Measurements from ENCODE around the gene ELMO3.

Gene ELMO3

DNA sequence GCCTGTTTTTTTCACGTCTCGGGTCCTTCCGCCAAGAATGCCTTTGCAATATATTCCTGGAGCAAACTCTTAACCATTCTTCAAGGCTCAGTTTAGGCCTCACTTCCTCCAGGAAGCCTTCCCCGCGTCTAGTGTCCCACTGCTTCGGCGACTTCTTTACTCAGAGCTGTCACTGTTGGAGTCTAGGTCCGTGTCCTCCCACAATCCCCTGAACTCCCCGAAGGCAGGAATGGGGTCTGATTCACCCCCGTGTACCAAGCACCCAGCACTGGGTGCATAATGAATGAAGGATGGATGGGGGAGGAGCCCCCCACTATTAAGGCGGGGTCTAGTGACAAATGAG, 15.7 kb upstream of the ELMO3 start:
- no peak for DNase-seq

DNA sequence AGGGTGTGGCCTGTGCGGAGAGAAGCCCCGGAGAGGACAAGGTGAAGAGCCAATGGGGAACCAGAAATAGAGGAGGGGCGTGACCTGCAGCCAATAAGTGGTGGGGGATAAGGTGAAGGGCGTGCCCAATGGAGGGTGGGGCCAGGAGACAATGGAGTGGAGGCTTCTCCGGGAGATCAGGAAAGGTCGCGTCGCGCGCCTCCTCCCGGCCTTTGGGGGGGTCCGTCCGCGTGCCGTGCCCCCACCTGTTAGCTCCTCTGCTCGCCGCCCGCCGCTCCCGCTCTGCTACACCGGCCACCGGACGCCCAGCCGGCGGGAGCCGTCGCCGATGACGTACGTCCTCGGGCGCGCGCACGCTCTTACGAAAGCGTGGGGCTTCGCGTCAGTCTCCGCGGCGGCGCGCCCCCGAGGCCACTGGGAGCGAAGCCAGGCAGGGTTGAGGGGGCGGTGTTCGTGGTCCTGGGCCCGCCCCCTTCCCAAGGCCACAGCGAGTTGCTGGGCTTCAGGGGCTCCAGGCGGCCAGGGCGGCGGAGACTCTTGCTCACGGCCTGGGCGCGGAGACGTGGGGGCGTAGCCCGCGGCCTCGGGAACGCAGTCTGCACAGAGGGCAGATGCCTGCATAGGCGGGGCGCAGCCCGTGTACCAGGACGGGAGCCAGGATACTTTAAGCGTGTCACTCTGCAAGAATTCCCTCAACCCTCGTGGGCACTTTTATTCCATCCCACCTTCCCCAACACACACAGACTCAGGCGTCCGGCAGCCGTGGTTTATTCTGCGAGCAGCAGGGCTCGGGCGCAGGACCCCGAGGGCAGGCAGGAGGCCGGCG, 15.1 kb upstream of the ELMO3 start, which contains the start of gene MATCAP1:
Gene MATCAP1 (minus strand): TSS at position 337 of the 826 bp plus-strand sequence. CDS start 3,353 bp downstream, outside the sequence.
- DNase-seq = peak; percentile 100

DNA sequence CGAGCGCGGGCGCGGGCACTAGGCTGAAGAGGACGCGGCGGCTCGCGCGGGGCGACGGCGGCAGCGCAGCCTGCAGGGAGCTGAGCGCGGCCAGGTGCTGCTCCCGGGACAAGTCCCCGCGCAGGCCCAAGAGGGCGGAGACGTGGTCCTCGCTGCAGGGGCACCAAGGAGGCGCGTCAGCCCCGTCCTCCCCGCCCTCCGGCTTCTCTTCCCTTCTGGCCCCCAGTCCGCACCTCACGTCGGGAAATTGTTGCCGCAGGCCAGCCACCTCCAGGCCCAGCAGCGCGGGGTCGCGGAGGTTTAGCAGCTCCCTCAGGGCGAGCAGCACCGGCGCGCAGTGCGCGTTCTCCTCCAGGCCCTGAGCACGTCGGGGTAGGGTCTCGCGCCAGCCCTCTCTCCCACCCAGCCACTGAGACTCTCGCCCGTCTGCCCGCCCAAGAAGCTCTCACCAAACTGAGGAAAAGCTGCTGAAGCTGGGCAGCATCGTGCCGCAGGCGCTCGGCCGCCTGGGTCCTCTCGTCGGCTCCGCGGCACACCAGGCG, 14.4 kb upstream of the ELMO3 start:
- peak; percentile 35 for DNase-seq

DNA sequence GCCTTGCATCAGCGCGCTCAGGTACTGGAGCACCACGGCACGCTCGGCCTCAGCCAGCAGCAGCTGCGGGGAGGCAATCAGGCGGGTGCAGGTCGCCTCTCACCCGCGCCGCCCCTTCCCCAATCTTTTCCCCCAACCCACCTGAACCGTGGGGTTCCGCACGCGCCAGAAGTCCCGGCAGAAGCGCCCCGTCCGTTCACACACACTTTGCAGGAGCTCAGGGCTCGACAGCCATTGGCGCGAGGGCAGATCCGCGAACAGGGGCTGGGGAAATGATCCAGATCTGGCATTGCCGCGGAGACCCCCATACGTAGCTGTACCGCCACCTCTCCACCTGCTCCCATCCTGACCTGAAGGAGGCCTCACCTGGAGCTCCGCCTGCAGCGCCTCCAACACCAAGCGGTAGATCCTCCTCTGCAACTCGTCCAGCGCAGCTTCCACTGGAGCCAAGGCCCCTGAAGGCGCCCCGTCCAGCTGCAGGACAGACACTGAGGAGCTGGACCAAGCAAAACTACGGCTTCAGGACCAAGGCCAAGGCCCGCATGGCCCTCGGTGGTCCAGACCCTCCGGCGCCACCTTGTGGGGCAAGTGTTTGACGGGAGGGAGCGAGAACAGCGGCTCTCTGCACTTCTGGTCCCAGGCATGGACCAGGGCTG, 13.8 kb upstream of the ELMO3 start:
- peak; percentile 89 for DNase-seq

DNA sequence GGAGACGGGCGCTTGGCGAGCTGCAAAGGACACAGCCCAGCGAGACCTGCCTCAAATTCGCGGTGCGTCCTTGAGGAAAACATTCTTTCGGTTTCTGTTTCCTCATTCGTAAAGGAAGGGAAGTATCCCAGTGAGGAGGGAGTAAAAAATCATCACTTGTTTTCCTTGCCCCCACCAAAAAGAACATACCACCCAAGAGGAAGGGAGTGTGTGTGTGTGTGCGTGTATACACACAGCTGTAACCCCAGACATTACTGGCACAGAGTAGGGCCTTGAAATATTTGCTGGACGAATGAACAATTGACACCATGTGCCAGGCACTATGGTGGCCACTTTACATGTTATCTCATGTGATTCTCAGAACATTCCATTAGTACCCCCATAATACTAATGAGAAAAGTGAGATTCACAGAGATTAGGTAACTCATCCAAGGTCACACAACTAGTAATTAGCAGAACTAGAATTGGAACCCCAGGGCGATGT, 13.2 kb upstream of the ELMO3 start:
- DNase-seq = no peak

DNA sequence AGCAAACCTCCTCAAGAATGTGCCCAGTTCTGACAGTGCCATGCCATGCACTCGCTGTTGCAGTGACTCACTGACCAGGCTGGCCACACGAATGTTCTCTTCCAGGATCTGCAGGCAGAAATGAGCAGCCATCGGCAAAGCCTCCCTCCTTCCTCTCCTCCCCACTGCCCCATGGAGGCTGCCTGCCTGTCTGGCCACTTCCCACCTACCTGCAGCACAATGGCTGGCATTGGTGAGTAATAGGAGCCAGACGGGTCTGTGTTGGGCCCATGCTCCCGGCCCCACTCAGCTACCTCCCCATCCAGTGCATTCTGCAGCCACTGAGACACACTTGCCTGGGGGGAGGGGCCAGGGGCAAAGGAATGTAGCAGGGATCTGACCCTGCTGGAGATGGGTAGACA, 12.4 kb upstream of the ELMO3 start:
- DNase-seq = no peak

GRCh38 chr16:67187175-67187890, 11.6 kb upstream of the ELMO3 start:
- no peak for DNase-seq

DNA sequence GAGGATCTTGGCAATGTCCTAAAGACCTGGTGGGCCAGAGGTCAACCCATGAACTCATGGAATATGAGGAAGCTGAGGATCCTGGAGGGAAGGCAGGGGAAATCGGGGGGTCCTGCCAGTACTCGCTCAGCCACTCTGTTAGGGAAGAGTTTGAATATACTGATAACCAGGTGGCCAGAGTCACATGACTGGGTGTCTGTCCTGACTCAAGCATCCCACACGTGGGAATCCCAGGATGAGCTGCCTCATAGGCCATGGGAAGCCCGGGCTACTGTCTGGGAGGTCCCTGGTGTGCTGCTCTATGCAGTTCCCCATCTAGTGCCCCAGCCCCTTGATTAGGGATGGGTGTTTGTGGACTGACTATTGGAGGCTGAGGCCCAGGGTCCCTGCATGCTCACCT, 10.6 kb upstream of the ELMO3 start:
- no peak for DNase-seq

DNA sequence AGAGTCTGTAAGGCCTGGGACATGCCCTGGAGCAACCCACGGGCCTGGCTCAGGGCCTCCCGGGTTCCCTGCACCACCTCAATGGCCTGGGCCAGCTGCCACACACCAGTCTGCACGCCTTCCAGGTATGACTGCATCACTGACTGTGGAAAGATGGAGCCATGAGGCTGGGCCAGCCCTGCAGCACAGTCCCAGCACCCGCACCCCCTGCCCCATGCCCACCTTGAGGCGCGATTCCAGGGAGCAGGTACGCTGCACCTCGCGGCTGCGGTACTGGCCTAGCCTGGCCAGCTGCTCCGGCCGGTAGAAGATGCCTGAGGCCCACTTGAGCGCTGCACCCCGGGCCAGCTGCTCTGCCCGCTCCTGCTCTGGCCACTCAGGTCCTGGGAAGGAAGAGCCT, 10.1 kb upstream of the ELMO3 start:
- DNase-seq = no peak

DNA sequence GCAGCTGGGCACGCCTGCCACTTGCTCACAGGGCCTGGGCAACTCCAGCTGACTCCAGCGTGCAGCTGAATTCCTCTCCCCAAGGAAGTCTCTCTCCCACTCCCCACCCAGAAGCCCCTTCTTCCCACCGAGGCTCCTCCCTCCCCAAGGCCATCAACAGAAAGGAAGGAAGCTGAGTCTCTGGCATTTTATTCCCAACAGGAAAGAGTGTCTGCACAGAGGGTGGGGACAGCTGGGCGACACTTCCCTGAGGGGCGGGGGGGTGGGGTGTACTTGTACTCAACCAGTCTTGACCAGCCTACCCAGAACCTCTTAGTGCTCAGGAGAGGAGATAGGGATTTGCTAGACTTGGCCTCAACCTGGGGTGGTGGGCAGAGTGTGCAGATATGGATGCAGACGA, 8.9 kb upstream of the ELMO3 start, which contains the start of gene EXOC3L1:
Gene EXOC3L1 (minus strand): TSS at position 96 of the 400 bp plus-strand sequence. CDS start 460 bp downstream, outside the sequence.
- DNase-seq = no peak

DNA sequence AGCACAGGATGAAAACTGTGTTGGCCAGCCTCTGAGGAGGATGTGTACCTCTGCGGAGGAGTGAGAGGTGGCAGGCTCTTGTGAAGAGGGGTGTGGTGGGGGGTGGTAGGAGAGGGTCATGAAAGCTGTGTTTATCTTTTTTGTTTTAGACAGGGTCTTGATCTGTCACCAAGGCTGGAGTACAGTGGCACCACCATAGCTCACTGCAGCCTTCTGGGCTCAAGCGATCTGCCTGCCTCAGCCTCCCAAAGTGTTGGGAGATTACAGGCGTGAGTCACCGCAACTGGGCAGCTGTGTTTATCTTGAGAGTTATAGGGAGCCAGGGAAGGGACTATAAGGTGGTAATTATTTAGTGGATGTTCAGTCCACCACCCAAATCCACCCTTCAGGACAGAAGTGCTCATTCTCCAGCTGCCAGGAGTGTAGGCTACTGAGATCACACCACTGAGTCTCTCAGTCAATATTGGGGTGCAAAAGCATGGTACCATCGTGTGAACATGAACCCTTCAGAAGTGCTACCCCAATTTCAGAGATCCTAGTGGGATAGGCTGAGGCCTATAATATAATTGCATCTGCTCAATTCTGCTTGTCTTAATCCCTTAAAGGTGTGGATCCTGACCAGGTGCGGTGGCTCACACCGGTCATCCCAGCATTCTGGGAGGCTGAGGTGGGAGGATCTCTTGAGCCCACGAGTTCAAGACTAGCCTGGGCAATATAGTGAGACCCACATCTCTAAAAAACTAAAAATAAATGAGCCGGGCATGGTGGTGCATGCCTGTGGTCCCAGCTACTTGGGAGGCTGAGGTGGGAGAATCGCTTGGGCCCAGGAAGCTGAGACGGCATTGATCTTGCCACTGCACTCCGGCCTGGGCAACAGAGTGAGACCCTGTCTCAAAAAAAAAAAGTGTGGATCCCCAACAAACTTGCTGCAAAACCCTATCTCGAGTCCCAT, 8.2 kb upstream of the ELMO3 start:
- DNase-seq = no peak

- no peak for DNase-seq
These were observed 7.4 kb upstream of the ELMO3 start for GRCh38 chr16:67191411-67191994.

- DNase-seq = peak; percentile 91
These were observed 6.8 kb upstream of the ELMO3 start, which contains the start of gene E2F4 for GRCh38 chr16:67191995-67192681. TSS of gene E2F4 (plus strand) at chr16:67192155. CDS start at chr16:67192228, 73 bp downstream.

- no peak for DNase-seq
These were observed 6.1 kb upstream of the ELMO3 start for GRCh38 chr16:67192781-67193361.

GRCh38 chr16:67193536-67193935, 5.4 kb upstream of the ELMO3 start:
- DNase-seq = no peak

DNA sequence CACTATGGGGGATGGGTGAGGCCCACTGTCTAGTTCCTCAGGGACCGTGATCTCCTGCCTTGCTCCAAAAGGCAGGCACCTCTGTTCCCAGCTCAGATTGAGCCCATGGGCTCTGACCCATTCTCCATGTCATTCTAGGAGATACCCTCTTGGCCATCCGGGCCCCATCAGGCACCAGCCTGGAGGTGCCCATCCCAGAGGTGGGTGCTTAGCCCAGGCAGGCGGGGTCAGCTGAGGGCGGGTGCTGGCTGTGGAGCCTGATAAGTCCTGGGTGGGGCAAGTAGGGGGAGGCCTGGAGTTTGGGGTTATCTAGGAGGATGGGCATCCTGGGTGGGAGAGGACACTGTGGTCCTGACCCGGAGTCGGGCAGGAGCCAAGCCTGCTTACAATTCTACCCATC, 4.7 kb upstream of the ELMO3 start:
- no peak for DNase-seq

DNA sequence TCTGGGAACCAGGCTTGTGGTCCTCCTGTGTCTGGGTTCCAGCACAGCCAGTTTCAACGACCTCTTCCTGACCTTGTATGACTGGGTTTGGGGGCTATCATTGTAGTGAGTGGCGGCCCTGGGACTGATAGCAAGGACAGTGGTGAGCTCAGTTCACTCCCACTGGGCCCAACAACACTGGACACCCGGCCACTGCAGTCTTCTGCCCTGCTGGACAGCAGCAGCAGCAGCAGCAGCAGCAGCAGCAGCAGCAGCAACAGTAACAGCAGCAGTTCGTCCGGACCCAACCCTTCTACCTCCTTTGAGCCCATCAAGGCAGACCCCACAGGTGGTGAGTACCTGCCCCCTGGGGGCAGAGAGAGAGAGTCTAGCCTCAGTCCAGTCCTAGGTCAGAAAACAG, 3.3 kb upstream of the ELMO3 start:
- no peak for DNase-seq

GRCh38 chr16:67196881-67197280, 2.0 kb upstream of the ELMO3 start:
- DNase-seq = no peak

GRCh38 chr16:67197704-67198103, 1.2 kb upstream of the ELMO3 start:
- no peak for DNase-seq

DNA sequence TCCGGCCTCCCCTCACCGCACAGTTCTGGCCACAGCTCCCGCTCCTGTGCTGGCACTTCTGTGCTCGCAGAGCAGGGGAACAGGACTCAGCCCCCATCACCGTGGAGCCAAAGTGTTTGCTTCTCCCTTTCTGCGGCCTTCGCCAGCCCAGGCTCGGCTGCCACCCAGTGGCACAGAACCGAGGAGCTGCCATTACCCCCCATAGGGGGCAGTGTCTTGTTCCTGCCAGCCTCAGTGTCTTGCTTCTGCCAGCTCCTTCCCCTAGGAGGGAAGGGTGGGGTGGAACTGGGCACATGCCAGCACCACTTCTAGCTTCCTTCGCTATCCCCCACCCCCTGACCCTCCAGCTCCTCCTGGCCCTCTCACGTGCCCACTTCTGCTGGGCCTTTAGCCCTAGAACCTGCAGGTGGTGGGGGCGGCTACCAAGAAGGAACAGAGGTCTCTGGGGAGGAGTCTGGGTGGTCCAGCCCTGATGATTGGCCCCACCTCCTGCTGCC, 645 bp upstream of the ELMO3 start:
- no peak for DNase-seq

Data from retina (tissue), 1 donor.